ENCODE data around the gene PI3.

- TF ChIP-seq JUND (IDR thresholded peaks at IDR 0.05) (no peak), RAD21 (IDR thresholded peaks at IDR 0.05; ENCODE audit: low read depth) (no peak), CTCF (IDR thresholded peaks at IDR 0.05 in 2 of 3, conservative IDR thresholded peaks at IDR 0.05 in 1 of 3; ENCODE audit: borderline replicate concordance in 1 of 3, insufficient read depth in 1 of 3, low read depth in 2 of 3, low read length in 2 of 3) (no peak), POLR2A (IDR thresholded peaks at IDR 0.05; ENCODE audit: borderline replicate concordance, extremely low read depth, insufficient read depth, insufficient read length) (no peak), EZH2 (IDR thresholded peaks at IDR 0.05) (no peak), FOSL1 (IDR thresholded peaks at IDR 0.05; ENCODE audit: low read depth) (no peak), POLR2AphosphoS5 (IDR thresholded peaks at IDR 0.05; ENCODE audit: low read depth, low read length) (no peak), ZFX (IDR thresholded peaks at IDR 0.05) (no peak), EZH2phosphoT487 (IDR thresholded peaks at IDR 0.05; ENCODE audit: borderline replicate concordance) (no peak), REST (IDR thresholded peaks at IDR 0.05; ENCODE audit: low read depth) (no peak), ZNF274 (IDR thresholded peaks at IDR 0.05; ENCODE audit: low read depth, low read length) (no peak), ZBTB33 (IDR thresholded peaks at IDR 0.05; ENCODE audit: extremely low read depth, insufficient replicate concordance, low read length) (no peak), YY1 (IDR thresholded peaks at IDR 0.05; ENCODE audit: extremely low read depth, insufficient replicate concordance, low read depth, low read length) (no peak)
These were observed 46.6 kb upstream of the PI3 start for GRCh38 chr20:45128099-45128498.
